Measurements from ENCODE around the gene SHROOM3. TPM values are rescaled to one million over a fixed set of nuclear protein-coding genes. Genes with fewer than 3 reads are reported as not detected.

The SHROOM3 gene
- total and polyA plus RNA-seq, 2 experiments from 2014 or later: 11.3 to 73.5 TPM

DNA sequence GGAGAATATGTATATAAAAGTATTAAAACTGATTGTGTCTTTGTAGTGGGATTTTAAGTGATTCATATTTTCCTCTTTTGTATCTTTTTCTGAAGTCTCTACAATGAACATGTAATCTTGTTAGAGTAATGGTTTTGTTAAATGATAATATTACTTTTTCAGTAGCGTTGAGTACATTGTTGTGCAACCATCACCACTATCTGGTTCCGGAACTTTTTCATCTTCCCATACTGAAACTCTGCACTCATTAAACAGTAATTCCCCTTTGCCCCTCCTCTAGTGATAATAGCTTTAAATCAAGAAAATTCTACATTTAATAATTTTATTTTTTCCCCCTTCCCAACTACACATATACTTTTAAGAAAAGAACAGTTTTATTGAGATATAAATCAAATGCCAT, 23.3 kb downstream of the SHROOM3 start:
- no peak overlapping the region for H3K4me3 ChIP-seq
- no peaks in the 10 kb centered on the region for H3K27me3 ChIP-seq (ENCODE audit: insufficient read depth)
- H3K9me2 ChIP-seq (ENCODE audit: insufficient read depth): no peaks in the 10 kb centered on the region
- H3K4me3 Mint-ChIP-seq: no peak overlapping the region; the same call in 2 of the 3 replicates
- no peak for DNase-seq (ENCODE audit: low spot score)
- H3K27ac Mint-ChIP-seq: peak overlapping the region; percentile 97
- H3K27me3 Mint-ChIP-seq (ENCODE audit: insufficient read depth, low read depth, poor library complexity): no peaks in the 10 kb centered on the region
- H2AFZ ChIP-seq: no peak overlapping the region
- peaks cover 26% of the 10 kb centered on the region for H3K4me1 Mint-ChIP-seq
- peaks cover 15% of the 10 kb centered on the region for H3K36me3 Mint-ChIP-seq (ENCODE audit: low read depth)
- peaks cover 9% of the 10 kb centered on the region for H3K9me3 Mint-ChIP-seq
- H3K79me2 ChIP-seq (replicated peaks; ENCODE audit: insufficient read depth): no peaks in the 10 kb centered on the region
- no peaks in the 10 kb centered on the region for H3F3A ChIP-seq (replicated peaks; ENCODE audit: low read depth)
- peak overlapping the region; percentile 38; the same call in 1 of the 2 replicates for H3K4me2 ChIP-seq
- no peak for ATAC-seq
- H3K27ac ChIP-seq (ENCODE audit: low read depth): peak overlapping the region; percentile 88
- H3K36me3 ChIP-seq (ENCODE audit: insufficient read depth): peaks cover under 1% of the 10 kb centered on the region; the same call in 1 of the 2 replicates
- peaks cover 21% of the 10 kb centered on the region; the same call in 1 of the 2 replicates for H3K4me1 ChIP-seq (ENCODE audit: insufficient read depth)
- TF ChIP-seq ZNF331 (CRISPR knock-in tag; IDR thresholded peaks at IDR 0.05; ENCODE audit: low read depth) (no peak), JUNB (IDR thresholded peaks at IDR 0.05; ENCODE audit: unreplicated experiment) (no peak), ZNF462 (CRISPR knock-in tag; IDR thresholded peaks at IDR 0.05) (no peak), POLR2AphosphoS5 (IDR thresholded peaks at IDR 0.05; ENCODE audit: low read depth) (no peak), NANOG (IDR thresholded peaks at IDR 0.05; ENCODE audit: borderline replicate concordance) (no peak)
- TF ChIP-seq, protein P1, sequence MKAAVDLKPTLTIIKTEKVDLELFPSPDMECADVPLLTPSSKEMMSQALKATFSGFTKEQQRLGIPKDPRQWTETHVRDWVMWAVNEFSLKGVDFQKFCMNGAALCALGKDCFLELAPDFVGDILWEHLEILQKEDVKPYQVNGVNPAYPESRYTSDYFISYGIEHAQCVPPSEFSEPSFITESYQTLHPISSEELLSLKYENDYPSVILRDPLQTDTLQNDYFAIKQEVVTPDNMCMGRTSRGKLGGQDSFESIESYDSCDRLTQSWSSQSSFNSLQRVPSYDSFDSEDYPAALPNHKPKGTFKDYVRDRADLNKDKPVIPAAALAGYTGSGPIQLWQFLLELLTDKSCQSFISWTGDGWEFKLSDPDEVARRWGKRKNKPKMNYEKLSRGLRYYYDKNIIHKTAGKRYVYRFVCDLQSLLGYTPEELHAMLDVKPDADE (IDR thresholded peaks at IDR 0.05): no peak
- TF ChIP-seq, protein P2, sequence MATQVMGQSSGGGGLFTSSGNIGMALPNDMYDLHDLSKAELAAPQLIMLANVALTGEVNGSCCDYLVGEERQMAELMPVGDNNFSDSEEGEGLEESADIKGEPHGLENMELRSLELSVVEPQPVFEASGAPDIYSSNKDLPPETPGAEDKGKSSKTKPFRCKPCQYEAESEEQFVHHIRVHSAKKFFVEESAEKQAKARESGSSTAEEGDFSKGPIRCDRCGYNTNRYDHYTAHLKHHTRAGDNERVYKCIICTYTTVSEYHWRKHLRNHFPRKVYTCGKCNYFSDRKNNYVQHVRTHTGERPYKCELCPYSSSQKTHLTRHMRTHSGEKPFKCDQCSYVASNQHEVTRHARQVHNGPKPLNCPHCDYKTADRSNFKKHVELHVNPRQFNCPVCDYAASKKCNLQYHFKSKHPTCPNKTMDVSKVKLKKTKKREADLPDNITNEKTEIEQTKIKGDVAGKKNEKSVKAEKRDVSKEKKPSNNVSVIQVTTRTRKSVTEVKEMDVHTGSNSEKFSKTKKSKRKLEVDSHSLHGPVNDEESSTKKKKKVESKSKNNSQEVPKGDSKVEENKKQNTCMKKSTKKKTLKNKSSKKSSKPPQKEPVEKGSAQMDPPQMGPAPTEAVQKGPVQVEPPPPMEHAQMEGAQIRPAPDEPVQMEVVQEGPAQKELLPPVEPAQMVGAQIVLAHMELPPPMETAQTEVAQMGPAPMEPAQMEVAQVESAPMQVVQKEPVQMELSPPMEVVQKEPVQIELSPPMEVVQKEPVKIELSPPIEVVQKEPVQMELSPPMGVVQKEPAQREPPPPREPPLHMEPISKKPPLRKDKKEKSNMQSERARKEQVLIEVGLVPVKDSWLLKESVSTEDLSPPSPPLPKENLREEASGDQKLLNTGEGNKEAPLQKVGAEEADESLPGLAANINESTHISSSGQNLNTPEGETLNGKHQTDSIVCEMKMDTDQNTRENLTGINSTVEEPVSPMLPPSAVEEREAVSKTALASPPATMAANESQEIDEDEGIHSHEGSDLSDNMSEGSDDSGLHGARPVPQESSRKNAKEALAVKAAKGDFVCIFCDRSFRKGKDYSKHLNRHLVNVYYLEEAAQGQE (IDR thresholded peaks at IDR 0.05; ENCODE audit: unreplicated experiment): no peak
- TF ChIP-seq, protein P3, sequence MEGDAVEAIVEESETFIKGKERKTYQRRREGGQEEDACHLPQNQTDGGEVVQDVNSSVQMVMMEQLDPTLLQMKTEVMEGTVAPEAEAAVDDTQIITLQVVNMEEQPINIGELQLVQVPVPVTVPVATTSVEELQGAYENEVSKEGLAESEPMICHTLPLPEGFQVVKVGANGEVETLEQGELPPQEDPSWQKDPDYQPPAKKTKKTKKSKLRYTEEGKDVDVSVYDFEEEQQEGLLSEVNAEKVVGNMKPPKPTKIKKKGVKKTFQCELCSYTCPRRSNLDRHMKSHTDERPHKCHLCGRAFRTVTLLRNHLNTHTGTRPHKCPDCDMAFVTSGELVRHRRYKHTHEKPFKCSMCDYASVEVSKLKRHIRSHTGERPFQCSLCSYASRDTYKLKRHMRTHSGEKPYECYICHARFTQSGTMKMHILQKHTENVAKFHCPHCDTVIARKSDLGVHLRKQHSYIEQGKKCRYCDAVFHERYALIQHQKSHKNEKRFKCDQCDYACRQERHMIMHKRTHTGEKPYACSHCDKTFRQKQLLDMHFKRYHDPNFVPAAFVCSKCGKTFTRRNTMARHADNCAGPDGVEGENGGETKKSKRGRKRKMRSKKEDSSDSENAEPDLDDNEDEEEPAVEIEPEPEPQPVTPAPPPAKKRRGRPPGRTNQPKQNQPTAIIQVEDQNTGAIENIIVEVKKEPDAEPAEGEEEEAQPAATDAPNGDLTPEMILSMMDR (conservative IDR thresholded peaks at IDR 0.05; ENCODE audit: low read depth in 2 of 2): no peak
- no peaks in the 10 kb centered on the region for H4K20me1 ChIP-seq (replicated peaks; ENCODE audit: insufficient read depth)

Data from GM23338 (cell line).